Measurements from ENCODE around the gene RERGL. TPM values are rescaled to one million over a fixed set of nuclear protein-coding genes. Genes with fewer than 3 reads are reported as not detected.

The RERGL gene
- total RNA-seq, 4 donors from 2014 or later = 2.9 to 5.5 TPM; not detected in 2

DNA sequence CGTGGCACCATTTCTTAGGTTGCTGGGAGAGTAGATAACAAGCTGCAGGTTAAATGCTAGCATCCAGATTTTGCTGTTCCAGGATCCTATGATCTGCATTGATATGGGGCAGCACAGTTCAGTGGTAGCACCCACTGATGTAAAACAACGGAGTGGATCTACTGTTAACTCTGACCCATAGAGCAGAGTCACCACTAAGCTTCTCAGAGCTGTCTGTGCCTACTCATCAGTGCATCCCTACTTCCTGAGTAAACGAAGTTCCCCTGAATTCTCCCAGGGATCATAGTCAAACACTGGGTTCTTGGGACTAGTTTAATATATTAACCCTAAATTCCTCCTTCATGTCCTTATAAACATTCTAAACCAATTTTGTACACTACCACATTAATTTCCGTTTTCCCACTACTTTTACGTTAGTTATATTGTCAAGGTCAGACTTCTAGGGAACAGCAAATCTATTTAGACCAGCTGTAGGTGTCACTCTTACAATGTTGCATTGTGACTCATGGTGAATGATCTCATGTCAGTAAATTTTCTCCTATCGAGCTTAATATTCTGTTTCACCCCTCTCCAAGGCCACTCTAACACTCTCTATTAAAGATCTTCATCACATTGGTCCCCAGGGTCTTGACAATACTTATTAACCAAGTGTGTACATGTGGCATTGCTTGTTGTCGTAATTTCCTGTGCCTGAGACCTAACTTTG lies 10.3 kb downstream of the RERGL start:
- H3K9me3 ChIP-seq = no peaks in the 10 kb centered on the region

DNA sequence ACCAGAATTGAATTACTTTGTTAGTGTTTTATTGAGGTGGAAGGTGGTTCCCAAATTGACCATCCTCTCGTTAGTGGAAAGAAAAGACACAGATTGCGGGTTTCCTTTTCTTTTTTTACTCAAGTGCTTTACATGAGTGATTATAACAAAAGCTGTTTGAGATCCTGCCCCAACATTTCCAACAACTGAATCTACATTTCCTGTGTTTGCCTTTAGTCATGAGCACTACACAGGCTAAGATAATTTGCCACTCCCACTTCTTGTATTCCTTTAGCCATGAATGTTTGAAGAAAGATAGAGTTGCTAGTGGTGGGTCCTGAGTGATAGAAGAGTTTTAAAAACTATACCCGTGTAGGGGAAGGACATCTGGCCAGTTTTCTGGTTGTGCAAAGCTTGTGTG lies 16.0 kb downstream of the RERGL start:
- no peaks in the 10 kb centered on the region for H3K9me3 ChIP-seq
- no peaks in the 10 kb centered on the region for H3K36me3 ChIP-seq
- no peak for DNase-seq
- H3K27ac ChIP-seq = no peak overlapping the region
- H3K27me3 ChIP-seq = no peaks in the 10 kb centered on the region
- H3K4me1 ChIP-seq = no peaks in the 10 kb centered on the region
- H3K4me3 ChIP-seq = no peak overlapping the region
- TF ChIP-seq POLR2A (IDR thresholded peaks at IDR 0.05) (no peak), CTCF (IDR thresholded peaks at IDR 0.05) (no peak)

More for the DNA sequence above, 10.3 kb downstream of the RERGL start:
- DNase-seq = no peak
- H3K27ac ChIP-seq = no peak overlapping the region
- H3K36me3 ChIP-seq = no peaks in the 10 kb centered on the region
- TF ChIP-seq POLR2A (IDR thresholded peaks at IDR 0.05) (no peak), CTCF (IDR thresholded peaks at IDR 0.05) (no peak)
- H3K4me3 ChIP-seq = no peak overlapping the region
- no peaks in the 10 kb centered on the region for H3K4me1 ChIP-seq
- H3K27me3 ChIP-seq = no peaks in the 10 kb centered on the region

GRCh38 chr12:18072723-18073122 lies 17.3 kb downstream of the RERGL start:
- H3K4me1 ChIP-seq = no peaks in the 10 kb centered on the region
- TF ChIP-seq POLR2A (IDR thresholded peaks at IDR 0.05) (no peak), CTCF (IDR thresholded peaks at IDR 0.05) (no peak)

DNA sequence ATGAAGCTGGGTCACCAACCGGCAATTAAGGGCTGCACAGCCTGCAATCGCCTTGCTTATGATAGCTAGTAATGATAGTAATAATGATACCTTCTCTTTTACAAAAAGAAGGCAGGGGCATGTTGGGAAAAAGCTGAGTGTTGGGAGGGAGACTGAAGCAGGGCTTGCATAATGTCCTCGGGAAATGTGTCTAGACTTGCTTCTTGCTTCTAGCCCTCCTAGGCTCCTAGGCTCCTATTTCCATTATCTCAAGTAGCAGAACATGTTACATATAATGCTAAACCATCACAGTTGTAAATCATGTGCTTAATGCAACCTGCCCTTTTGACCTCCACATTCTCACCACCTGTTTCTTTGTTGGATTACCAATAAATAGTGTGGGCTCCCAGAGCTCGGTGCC lies 18.7 kb downstream of the RERGL start:
- DNase-seq = no peak

More at GRCh38 chr12:18072723-18073122, 17.3 kb downstream of the RERGL start:
- no peak for DNase-seq
- H3K4me3 ChIP-seq = no peak overlapping the region
- no peaks in the 10 kb centered on the region for H3K9me3 ChIP-seq
- no peaks in the 10 kb centered on the region for H3K36me3 ChIP-seq
- no peak overlapping the region for H3K27ac ChIP-seq
- H3K27me3 ChIP-seq = no peaks in the 10 kb centered on the region

DNA sequence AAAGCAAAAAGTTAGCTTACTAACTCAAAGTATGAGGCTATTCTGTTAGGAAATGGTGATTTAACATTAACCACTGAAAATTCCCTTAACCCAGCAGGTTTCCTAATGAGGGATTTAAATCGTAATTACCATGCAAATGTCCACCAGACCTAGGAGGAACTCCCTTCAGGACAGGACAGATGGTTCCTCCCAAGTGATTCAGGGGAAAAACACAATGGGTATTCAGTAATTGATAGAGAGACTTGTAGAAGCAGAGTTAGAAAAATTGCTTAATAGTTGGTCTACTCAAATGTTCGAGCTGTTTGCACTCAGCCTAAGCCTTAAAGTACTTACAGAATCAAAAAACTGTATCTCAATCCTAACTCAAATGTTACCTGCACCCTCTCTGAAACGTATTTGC lies 21.6 kb downstream of the RERGL start:
- H3K9me3 ChIP-seq = no peaks in the 10 kb centered on the region
- H3K27ac ChIP-seq = no peak overlapping the region
- TF ChIP-seq CTCF (IDR thresholded peaks at IDR 0.05) (no peak), POLR2A (IDR thresholded peaks at IDR 0.05) (no peak)
- H3K4me3 ChIP-seq = no peak overlapping the region
- H3K4me1 ChIP-seq = no peaks in the 10 kb centered on the region
- H3K36me3 ChIP-seq = no peaks in the 10 kb centered on the region
- DNase-seq = no peak
- no peaks in the 10 kb centered on the region for H3K27me3 ChIP-seq

More for the DNA sequence above, 18.7 kb downstream of the RERGL start:
- no peaks in the 10 kb centered on the region for H3K9me3 ChIP-seq
- H3K4me3 ChIP-seq = no peak overlapping the region
- H3K27me3 ChIP-seq = no peaks in the 10 kb centered on the region
- TF ChIP-seq POLR2A (IDR thresholded peaks at IDR 0.05) (no peak), CTCF (IDR thresholded peaks at IDR 0.05) (no peak)
- H3K4me1 ChIP-seq = no peaks in the 10 kb centered on the region
- no peaks in the 10 kb centered on the region for H3K36me3 ChIP-seq
- no peak overlapping the region for H3K27ac ChIP-seq
